ENCODE results near the gene TXLNB. TPM values are rescaled to one million over a fixed set of nuclear protein-coding genes. Genes with fewer than 3 reads are reported as not detected.

TXLNB gene
- 0.52 TPM for polyA plus RNA-seq (2012; ENCODE audit: insufficient read depth, insufficient read length)

- H3K4me3 ChIP-seq (ENCODE audit: low read length) = peak within 1 kb of the TSS; percentile 35
These were observed at the start of gene TXLNB for GRCh38 chr6:139291813-139292619. Gene TXLNB (minus strand): TSS chr6:139291998. CDS start chr6:139288899, 3,099 bp downstream.

GRCh38 chr6:139341060-139341459, 49.3 kb upstream of the TXLNB start:
- DNase-seq (ENCODE audit: low read depth, low spot score) = no peak
- no peak overlapping the region for H3K4me3 ChIP-seq (ENCODE audit: low read length)

More at GRCh38 chr6:139291813-139292619, at the start of gene TXLNB:
- peak; percentile 90 for DNase-seq (ENCODE audit: low read depth, low spot score)

- no peak overlapping the region for H3K4me3 ChIP-seq (ENCODE audit: low read length)
- DNase-seq (ENCODE audit: low read depth, low spot score) = no peak
These were observed 47.0 kb upstream of the TXLNB start for GRCh38 chr6:139338795-139339194.

- H3K4me3 ChIP-seq (ENCODE audit: low read length) = no peak overlapping the region
- DNase-seq (ENCODE audit: low read depth, low spot score) = no peak
These were observed 46.0 kb upstream of the TXLNB start for GRCh38 chr6:139337830-139338229.

DNA sequence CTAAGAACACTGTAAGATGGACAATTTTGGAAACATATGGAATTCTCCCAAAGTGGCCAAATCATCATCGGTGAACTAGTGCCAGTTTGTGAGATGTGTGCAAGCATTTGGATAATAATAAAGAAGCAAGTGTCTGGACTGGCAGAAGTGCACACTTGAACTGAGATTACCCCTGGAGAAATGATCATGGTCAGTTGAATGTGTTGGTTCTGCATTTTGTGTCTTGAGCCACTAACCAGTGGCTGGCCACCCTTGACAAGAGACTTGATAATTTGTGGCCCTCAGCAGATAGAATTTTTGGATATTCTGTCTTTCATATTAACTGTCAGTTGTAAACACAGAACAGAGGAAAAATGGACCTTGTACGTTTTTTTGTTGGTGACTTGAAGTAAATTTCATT, 45.2 kb upstream of the TXLNB start:
- no peak for DNase-seq (ENCODE audit: low read depth, low spot score)
- no peak overlapping the region for H3K4me3 ChIP-seq (ENCODE audit: low read length)

GRCh38 chr6:139336488-139336887, 44.7 kb upstream of the TXLNB start:
- H3K4me3 ChIP-seq (ENCODE audit: low read length) = no peak overlapping the region

GRCh38 chr6:139335447-139336210, 43.8 kb upstream of the TXLNB start:
- no peak overlapping the region for H3K4me3 ChIP-seq (ENCODE audit: low read length)
- DNase-seq (ENCODE audit: low read depth, low spot score) = no peak

More at GRCh38 chr6:139336488-139336887, 44.7 kb upstream of the TXLNB start:
- DNase-seq (ENCODE audit: low read depth, low spot score) = no peak

- DNase-seq (ENCODE audit: low read depth, low spot score) = no peak
- H3K4me3 ChIP-seq (ENCODE audit: low read length) = no peak overlapping the region
These were observed 43.1 kb upstream of the TXLNB start for GRCh38 chr6:139334806-139335446.

GRCh38 chr6:139330826-139331500, 39.2 kb upstream of the TXLNB start:
- H3K4me3 ChIP-seq (ENCODE audit: low read length) = no peak overlapping the region
- DNase-seq (ENCODE audit: low read depth, low spot score) = no peak

DNA sequence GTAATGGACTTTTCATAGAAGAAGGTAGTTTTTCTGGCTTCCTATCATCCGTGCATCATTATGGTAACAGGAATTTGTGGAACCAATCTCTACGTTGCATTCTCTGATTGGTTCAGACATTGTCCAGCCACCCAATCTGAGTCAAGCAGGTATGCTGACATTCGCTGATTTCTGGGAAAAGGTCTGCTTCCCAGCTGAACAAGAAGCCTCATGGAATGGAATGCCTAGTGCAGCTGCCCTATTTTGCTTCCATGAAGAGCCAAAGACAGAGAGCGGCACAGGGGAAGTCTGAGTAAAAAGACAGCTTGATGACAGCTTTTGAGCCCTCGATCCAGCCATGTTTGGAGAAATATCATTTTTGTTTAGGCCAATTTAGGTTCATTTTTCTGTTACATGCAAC, 38.5 kb upstream of the TXLNB start:
- no peak for DNase-seq (ENCODE audit: low read depth, low spot score)
- H3K4me3 ChIP-seq (ENCODE audit: low read length) = no peak overlapping the region

- H3K4me3 ChIP-seq (ENCODE audit: low read length) = no peak overlapping the region
- no peak for DNase-seq (ENCODE audit: low read depth, low spot score)
These were observed 37.4 kb upstream of the TXLNB start for GRCh38 chr6:139329224-139329623.

GRCh38 chr6:139327038-139327437, 35.2 kb upstream of the TXLNB start:
- no peak for DNase-seq (ENCODE audit: low read depth, low spot score)
- no peak overlapping the region for H3K4me3 ChIP-seq (ENCODE audit: low read length)

DNA sequence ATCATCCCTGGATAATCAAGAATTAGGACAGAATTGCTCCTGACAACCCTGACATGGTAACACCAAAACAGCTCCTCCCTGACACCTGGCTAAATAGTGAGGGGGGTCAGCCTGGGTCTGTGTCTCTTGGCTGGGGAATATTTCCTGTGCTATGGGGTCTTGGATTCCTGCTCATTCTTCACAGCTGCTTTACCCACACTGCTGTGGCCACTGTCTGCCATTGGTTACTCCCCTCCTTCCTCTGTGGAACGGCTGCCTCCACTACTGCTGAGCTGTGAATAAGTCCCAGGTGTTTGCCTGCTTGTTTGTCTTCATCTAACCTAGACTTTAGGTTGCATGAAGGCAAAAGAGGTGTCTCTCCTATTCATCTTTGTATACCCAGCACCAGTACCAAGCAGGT, 33.9 kb upstream of the TXLNB start:
- DNase-seq (ENCODE audit: low read depth, low spot score) = peak; percentile 15
- no peak overlapping the region for H3K4me3 ChIP-seq (ENCODE audit: low read length)

- no peak for DNase-seq (ENCODE audit: low read depth, low spot score)
- H3K4me3 ChIP-seq (ENCODE audit: low read length) = no peak overlapping the region
These were observed 33.3 kb upstream of the TXLNB start for GRCh38 chr6:139325125-139325524.

- DNase-seq (ENCODE audit: low read depth, low spot score) = no peak
- H3K4me3 ChIP-seq (ENCODE audit: low read length) = no peak overlapping the region
These were observed 32.4 kb upstream of the TXLNB start for GRCh38 chr6:139324301-139324555.

DNA sequence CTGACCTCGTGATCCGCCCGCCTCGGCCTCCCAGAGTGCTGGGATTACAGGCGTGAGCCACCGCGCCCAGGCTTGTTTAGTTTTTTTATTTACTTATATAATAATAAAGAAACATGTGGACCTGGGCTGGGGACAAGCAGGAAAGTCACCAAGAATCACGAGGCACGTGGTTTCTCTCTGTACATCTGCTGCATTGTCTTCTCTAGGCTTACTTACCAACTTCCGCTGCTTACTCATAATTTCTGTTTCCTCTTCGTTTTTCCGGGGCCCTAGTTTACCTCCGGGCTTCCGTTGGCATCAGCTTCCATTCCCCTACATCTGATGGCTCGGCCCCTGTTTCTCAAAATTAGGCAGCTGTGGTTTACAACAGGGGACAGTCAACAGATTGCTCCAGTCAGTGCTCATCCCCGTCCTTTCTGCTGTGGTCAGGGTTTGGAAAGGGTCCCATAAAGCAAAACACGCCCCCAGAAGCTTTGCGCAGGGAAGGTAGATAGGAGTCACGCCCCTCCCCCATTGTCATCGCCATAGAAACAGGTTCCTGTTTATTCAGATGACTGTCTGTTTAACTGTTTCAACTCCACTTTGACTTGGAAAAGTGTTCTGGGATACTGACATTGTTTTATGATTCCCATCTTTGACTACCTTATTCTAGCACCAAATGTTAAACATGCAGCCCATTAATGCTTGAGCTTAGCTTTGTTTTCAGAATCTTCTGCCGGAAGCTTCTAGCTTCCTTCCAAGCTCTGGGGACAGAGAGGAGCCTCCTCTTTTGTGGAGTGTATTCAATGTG, 31.9 kb upstream of the TXLNB start:
- peak; percentile 61 for DNase-seq (ENCODE audit: low read depth, low spot score)
- H3K4me3 ChIP-seq (ENCODE audit: low read length) = peak overlapping the region; percentile 17

DNA sequence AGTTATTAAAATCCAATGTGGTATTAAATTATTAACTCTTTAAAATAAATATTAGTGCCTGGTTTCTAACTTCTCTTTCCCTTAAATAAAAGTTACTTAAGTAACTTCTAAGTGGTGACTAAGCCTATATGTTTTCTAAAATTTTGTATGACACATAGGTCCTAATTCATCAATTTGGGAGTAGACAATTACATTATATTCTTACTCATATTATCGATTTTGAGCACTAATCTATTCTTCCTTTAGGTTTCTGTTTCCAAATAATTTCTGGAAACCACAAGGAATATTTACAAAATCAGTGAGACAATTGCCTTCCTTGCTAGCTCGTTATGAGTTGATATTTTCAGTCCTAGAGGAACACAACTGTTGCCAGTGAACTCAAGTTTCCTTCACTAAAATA, 28.3 kb upstream of the TXLNB start:
- no peak overlapping the region for H3K4me3 ChIP-seq (ENCODE audit: low read length)
- no peak for DNase-seq (ENCODE audit: low read depth, low spot score)

GRCh38 chr6:139316622-139317317, 25.0 kb upstream of the TXLNB start:
- peak; percentile 28 for DNase-seq (ENCODE audit: low read depth, low spot score)
- no peak overlapping the region for H3K4me3 ChIP-seq (ENCODE audit: low read length)
